Endothelial cell of umbilical vein (primary cell): ENCODE data around the gene NBEA. TPM values are rescaled to one million over a fixed set of nuclear protein-coding genes. Genes with fewer than 3 reads are reported as not detected.

Experiments used
- BruUV-seq: library from RNA; stranded (reverse); fragments of 400-500 nt; replicated peaks from 2 replicates; lab custom pipeline; 2021; lab: Mats Ljungman, UMichigan
- CTCF ChIA-PET: fragments of 300-600, 350-600 bp; sonication (Branson Sonifier 250); formaldehyde crosslinking; loops from one replicate; lab custom pipeline; 2021; ENCODE audit warnings: antibody characterized with exemption, inconsistent platforms; lab: Charles Lee
- POLR2A ChIA-PET: fragments of 300-600, 350-600 bp; sonication (Branson Sonifier 250); formaldehyde crosslinking; loops from one replicate; lab custom pipeline; 2021; ENCODE audit warnings: antibody characterized with exemption, inconsistent platforms; lab: Charles Lee
- DNase-seq: peaks from one replicate; pipeline ENCODE4 v3.0.0-alpha.2; 2011; ENCODE audit warnings: low read depth, low spot score
- FAIRE-seq: peaks from 2 replicates; lab custom pipeline; 2011; peaks lifted over from hg19 to GRCh38; lab: Jason Lieb, UNC
- H2AFZ ChIP-seq: 2 replicates; pipeline ENCODE4 v1.6.0; 2012; ENCODE audit warnings: low read depth, low read length, control low read depth, inconsistent platforms
- H3K27ac ChIP-seq: 2 replicates; pipeline ENCODE4 v1.5.1; 2011; ENCODE audit warnings: low read depth, mild to moderate bottlenecking, control low read depth, low read length, moderate library complexity; ENCODE audit not compliant: insufficient read depth
- H3K27me3 ChIP-seq, 2 experiments: 2 replicates each; pipeline versions ENCODE4 v1.6.0 to v1.6.1; 2011; ENCODE audit warnings: low read length in 2 of 2, mixed read lengths in 1 of 2; ENCODE audit not compliant: control insufficient read depth in 2 of 2, insufficient read depth in 2 of 2
- H3K36me3 ChIP-seq, 2 experiments: 2 replicates in 1 of 2; 3 replicates in 1 of 2; pipeline ENCODE4 v1.5.1; 2011; ENCODE audit warnings: low read length in 2 of 2, mild to moderate bottlenecking in 1 of 2, moderate library complexity in 1 of 2; ENCODE audit not compliant: control insufficient read depth in 2 of 2, insufficient read depth in 2 of 2; ENCODE audit errors: extremely low read depth in 1 of 2
- H3K4me1 ChIP-seq: 3 replicates; pipeline ENCODE4 v1.5.1; 2011; ENCODE audit warnings: mild to moderate bottlenecking, low read length; ENCODE audit not compliant: control insufficient read depth, insufficient read depth; ENCODE audit errors: extremely low read depth
- H3K4me2 ChIP-seq: 2 replicates; pipeline ENCODE4 v1.6.1; 2011; ENCODE audit warnings: low read length, control low read depth, mixed read lengths; ENCODE audit not compliant: insufficient read depth
- H3K4me3 ChIP-seq, 3 experiments: fragments of 200-600 bp in 1 of 3; sonication (generic), shearing (Covaris generic) in 1 of 3; replicated peaks in 1 of 3; 2 replicates each; pipeline ENCODE4 v1.5.1; 2011 to 2016; ENCODE audit warnings: control low read depth in 3 of 3, low read length in 3 of 3, mild to moderate bottlenecking in 2 of 3, inconsistent platforms in 1 of 3, low read depth in 1 of 3, moderate library complexity in 1 of 3; ENCODE audit not compliant: insufficient read depth in 1 of 3
- H3K79me2 ChIP-seq: 2 replicates; pipeline ENCODE4 v1.6.0; 2012; ENCODE audit warnings: low read length, inconsistent platforms; ENCODE audit not compliant: control insufficient read depth, insufficient read depth
- H3K9ac ChIP-seq: replicated peaks from 2 replicates; pipeline ENCODE3; 2011; ENCODE audit warnings: low read length, control low read depth; ENCODE audit not compliant: insufficient read depth; ENCODE audit errors: extremely low read depth
- H3K9me1 ChIP-seq: replicated peaks from 3 replicates; pipeline ENCODE4 v1.6.0; 2011; ENCODE audit warnings: mild to moderate bottlenecking, low read length; ENCODE audit not compliant: control insufficient read depth, insufficient read depth; ENCODE audit errors: extremely low read depth
- H3K9me3 ChIP-seq: replicated peaks from 2 replicates; pipeline ENCODE4 v1.5.1; 2012; ENCODE audit warnings: low read length, inconsistent platforms; ENCODE audit not compliant: control insufficient read depth, insufficient read depth
- H4K20me1 ChIP-seq: replicated peaks from 2 replicates; pipeline ENCODE3; 2011; ENCODE audit warnings: mild to moderate bottlenecking, low read length; ENCODE audit not compliant: control insufficient read depth, insufficient read depth; ENCODE audit errors: extremely low read depth
- CTCF ChIP-seq, 2 donors: IDR thresholded peaks; 1 replicate in 1 of 2; 2 replicates in 1 of 2; pipeline ENCODE4 v1.5.1; 2011; ENCODE audit warnings: low read length in 2 of 2, mild to moderate bottlenecking in 2 of 2, moderate library complexity in 2 of 2, control low read depth in 1 of 2, inconsistent platforms in 1 of 2, low read depth in 1 of 2; ENCODE audit not compliant: insufficient read depth in 1 of 2; ENCODE audit errors: extremely low read depth in 1 of 2
- EZH2 ChIP-seq: IDR thresholded peaks from 2 replicates; pipeline ENCODE4 v1.6.1; 2012; ENCODE audit warnings: borderline replicate concordance, low read depth, mild to moderate bottlenecking, moderate library complexity, low read length, inconsistent platforms; ENCODE audit not compliant: severe bottlenecking
- FOS ChIP-seq: IDR thresholded peaks from 2 replicates; pipeline ENCODE4 v1.6.1; 2011; ENCODE audit warnings: mild to moderate bottlenecking, low read length, moderate library complexity, borderline replicate concordance; ENCODE audit not compliant: insufficient read depth
- GATA2 ChIP-seq: IDR thresholded peaks from 2 replicates; pipeline ENCODE4 v1.7.0; 2011; ENCODE audit warnings: low read depth, mild to moderate bottlenecking, moderate library complexity, mixed read lengths, low read length; ENCODE audit not compliant: insufficient read length, insufficient read depth
- JUN ChIP-seq: IDR thresholded peaks from 2 replicates; pipeline ENCODE4 v1.6.1; 2011; ENCODE audit warnings: borderline replicate concordance, low read depth; ENCODE audit not compliant: insufficient read length, insufficient read depth
- MAX ChIP-seq: IDR thresholded peaks from 2 replicates; pipeline ENCODE4 v1.6.1; 2011; ENCODE audit not compliant: insufficient read depth, insufficient read length
- MYC ChIP-seq: IDR thresholded peaks from one replicate; pipeline ENCODE4 v1.6.1; 2011; ENCODE audit warnings: mild to moderate bottlenecking, low read depth, low read length
- POLR2A ChIP-seq: IDR thresholded peaks from 2 replicates; pipeline ENCODE4 v1.6.1; 2012; ENCODE audit warnings: low read depth, mild to moderate bottlenecking, control low read depth, low read length
- POLR2AphosphoS5 ChIP-seq: IDR thresholded peaks from 2 replicates; pipeline ENCODE4 v1.6.1; 2012; ENCODE audit warnings: low read depth, mild to moderate bottlenecking, control low read depth, low read length, moderate library complexity; ENCODE audit not compliant: insufficient read depth
- dilution Hi-C: fragments of 300-500 bp; cut with MboI; formaldehyde crosslinking; loops from one replicate; pipeline ENCODE4 v1.15.0; 2019; ENCODE audit warnings: low sequenced_read_pairs; ENCODE audit not compliant: extremely low pct_ligation_motif_present
- intact Hi-C: fragments of 100-400 bp; cut with micrococcal nuclease; formaldehyde crosslinking; loops from one replicate; pipeline ENCODE4 v1.10.0; 2022
- polyA plus RNA-seq, 4 experiments: library from polyadenylated mRNA; depleted of rRNA in 3 of 4; stranded (reverse) in 3 of 4; unstranded in 1 of 4; fragments of >200 nt; gene quantifications; 2 replicates each; pipeline versions ENCODE4 v1.2.1 to v1.2.3, GENCODE V29; 2011 to 2012; ENCODE audit warnings: missing spikeins in 1 of 4
- total RNA-seq: library from RNA; stranded (reverse); gene quantifications from 2 replicates; pipeline ENCODE4 v1.2.3, GENCODE V29; 2021

The NBEA gene
- total and polyA plus RNA-seq, 2 donors (not counting 3 experiments of a cell fraction or from before 2014, with no cell fraction given) = 3.0 to 4.8 TPM

- H3K4me1 ChIP-seq = no peaks in the 10 kb centered on the region
- dilution Hi-C loops = no loop called here
- DNase-seq = peak; percentile 7
- no peaks in the 10 kb centered on the region for H3K9me3 ChIP-seq
- H3K4me3 ChIP-seq = no peak overlapping the region
- no peaks in the 10 kb centered on the region for H4K20me1 ChIP-seq
- no peaks in the 10 kb centered on the region for H3K9me1 ChIP-seq
- no peak overlapping the region for H2AFZ ChIP-seq
- intact Hi-C loops = no loop called here
- no peak overlapping the region for H3K9ac ChIP-seq
- BruUV-seq = no TSS peak
- no peak overlapping the region for H3K4me2 ChIP-seq
- no peak overlapping the region for H3K27ac ChIP-seq
- POLR2A ChIA-PET = no interaction called here
- no peak for TF ChIP-seq GATA2
- no peak for TF ChIP-seq MYC
- TF ChIP-seq POLR2AphosphoS5 = no peak
- no peak for TF ChIP-seq FOS
- no peak for TF ChIP-seq MAX
- no peak for TF ChIP-seq JUN
- TF ChIP-seq CTCF (IDR thresholded peaks at IDR 0.05; ENCODE audit: extremely low read depth in 1 of 2, insufficient read depth in 1 of 2, low read depth in 1 of 2, low read length in 2 of 2) = no peak
- TF ChIP-seq EZH2 = no peak
- TF ChIP-seq POLR2A = no peak
- H3K27me3 ChIP-seq = peaks cover 2% of the 10 kb centered on the region in 2 experiments
- H3K36me3 ChIP-seq = no peaks in the 10 kb centered on the region
- CTCF ChIA-PET = no interaction called here
- FAIRE-seq = no peak
- H3K79me2 ChIP-seq = no peaks in the 10 kb centered on the region
Observed at GRCh38 chr13:34913040-34913439, 29.0 kb upstream of the NBEA start.
